A549 (cell line): ENCODE measurements around the gene C5orf24.
"Not testable (repeated sequence)": the region's sequence is repeated elsewhere in the genome, so short reads cannot be mapped to it uniquely, and the experiment has no call there.

Experiments
- CTCF ChIP-seq: fragments of >200 bp; sonication (Bioruptor Twin); formaldehyde crosslinking; IDR thresholded peaks from 3 replicates; pipeline ENCODE4 v1.5.1; 2016
- SMC3 ChIP-seq: fragments of >200 bp; sonication (Bioruptor Twin); formaldehyde crosslinking; IDR thresholded peaks from 3 replicates; pipeline ENCODE4 v1.6.1; 2018; ENCODE audit warnings: inconsistent platforms
- TP53 ChIP-seq: fragments of 250-450 bp; sonication (Bioruptor Pico); IDR thresholded peaks from 2 replicates; pipeline ENCODE4 v1.5.0; 2021; ENCODE audit warnings: mild to moderate bottlenecking, moderate library complexity
- TF ChIP-seq, protein P1 (sequence below): fragments of 450-650 bp; IDR thresholded peaks from 2 replicates; pipeline ENCODE4 v1.6.1; 2014; ENCODE audit warnings: antibody characterized with exemption

DNA sequence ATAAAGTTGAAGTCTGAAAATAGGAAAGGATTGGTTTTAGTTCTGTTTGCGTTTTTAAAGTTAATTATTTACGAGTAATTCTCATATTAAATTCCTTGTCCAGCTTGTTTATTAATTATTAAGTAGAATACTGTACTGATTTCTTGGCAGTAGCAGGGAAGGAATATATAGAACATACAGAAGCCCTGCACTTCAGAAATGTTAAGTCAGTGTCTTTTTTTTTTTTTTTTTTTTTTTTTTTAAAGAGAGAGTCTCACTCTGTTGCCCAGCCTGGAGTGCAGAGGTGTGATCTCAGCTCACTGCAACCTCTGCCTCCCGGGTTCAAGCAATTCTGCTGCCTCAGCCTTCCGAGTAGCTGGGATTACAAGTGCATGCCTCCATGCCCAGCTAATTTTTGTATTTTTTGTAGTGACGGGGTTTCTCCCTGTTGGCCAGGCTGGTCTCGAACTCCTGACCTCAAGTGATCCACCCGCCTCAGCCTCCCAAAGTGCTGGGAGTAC lies 3.7 kb downstream of the C5orf24 start:
- not testable (repeated sequence) for TF ChIP-seq SMC3; TP53 (CRISPR knock-in tag); CTCF
- TF ChIP-seq, protein P1, sequence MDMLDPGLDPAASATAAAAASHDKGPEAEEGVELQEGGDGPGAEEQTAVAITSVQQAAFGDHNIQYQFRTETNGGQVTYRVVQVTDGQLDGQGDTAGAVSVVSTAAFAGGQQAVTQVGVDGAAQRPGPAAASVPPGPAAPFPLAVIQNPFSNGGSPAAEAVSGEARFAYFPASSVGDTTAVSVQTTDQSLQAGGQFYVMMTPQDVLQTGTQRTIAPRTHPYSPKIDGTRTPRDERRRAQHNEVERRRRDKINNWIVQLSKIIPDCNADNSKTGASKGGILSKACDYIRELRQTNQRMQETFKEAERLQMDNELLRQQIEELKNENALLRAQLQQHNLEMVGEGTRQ, result not testable (repeated sequence)
